Osteocyte (in vitro differentiated cells): Measurements from ENCODE around the gene NME3. TPM values are rescaled to one million over a fixed set of nuclear protein-coding genes. Genes with fewer than 3 reads are reported as not detected.

ENCODE experiments used
- DNase-seq: peaks from one replicate; pipeline ENCODE4 v3.0.0; 2021; ENCODE audit warnings: mixed read lengths; ENCODE audit not compliant: unreplicated experiment; ENCODE audit errors: extremely low spot score
- H3K27ac Mint-ChIP-seq: one replicate; pipeline ENCODE4 v1.8.0; 2021; ENCODE audit warnings: mild to moderate bottlenecking, mixed read lengths; ENCODE audit not compliant: unreplicated experiment
- H3K27me3 Mint-ChIP-seq: one replicate; pipeline ENCODE4 v1.8.0; 2021; ENCODE audit warnings: mixed read lengths; ENCODE audit not compliant: unreplicated experiment
- H3K36me3 Mint-ChIP-seq: one replicate; pipeline ENCODE4 v1.8.0; 2021; ENCODE audit warnings: mixed read lengths; ENCODE audit not compliant: unreplicated experiment
- H3K4me1 Mint-ChIP-seq: one replicate; pipeline ENCODE4 v1.8.0; 2021; ENCODE audit warnings: mixed read lengths; ENCODE audit not compliant: unreplicated experiment
- H3K4me3 Mint-ChIP-seq: one replicate; pipeline ENCODE4 v1.8.0; 2021; ENCODE audit warnings: mild to moderate bottlenecking, moderate library complexity, mixed read lengths; ENCODE audit not compliant: unreplicated experiment
- H3K9me3 Mint-ChIP-seq: one replicate; pipeline ENCODE4 v1.8.0; 2021; ENCODE audit warnings: mixed read lengths; ENCODE audit not compliant: unreplicated experiment
- total RNA-seq: library from RNA; stranded (reverse); gene quantifications from 2 replicates; pipeline ENCODE4 v1.2.1, GENCODE V29; 2021
- TF ChIP-seq, protein P1 (sequence below): fragments of 200-600 bp; sonication (generic); IDR thresholded peaks from 2 replicates; pipeline ENCODE4 v1.5.0; 2021; ENCODE audit warnings: antibody characterized with exemption, mild to moderate bottlenecking, moderate library complexity

NME3 gene
- total RNA-seq, 1 donor from 2014 or later = 45.8 TPM

- Mint-ChIP-seq H3K36me3 (peaks cover 6% of the 10 kb centered on the region), H3K4me3 (no peak overlapping the region), H3K9me3 (no peaks in the 10 kb centered on the region), H3K27me3 (no peaks in the 10 kb centered on the region), H3K4me1 (no peaks in the 10 kb centered on the region), H3K27ac (no peak overlapping the region)
- no peak for DNase-seq
- TF ChIP-seq, protein P1, sequence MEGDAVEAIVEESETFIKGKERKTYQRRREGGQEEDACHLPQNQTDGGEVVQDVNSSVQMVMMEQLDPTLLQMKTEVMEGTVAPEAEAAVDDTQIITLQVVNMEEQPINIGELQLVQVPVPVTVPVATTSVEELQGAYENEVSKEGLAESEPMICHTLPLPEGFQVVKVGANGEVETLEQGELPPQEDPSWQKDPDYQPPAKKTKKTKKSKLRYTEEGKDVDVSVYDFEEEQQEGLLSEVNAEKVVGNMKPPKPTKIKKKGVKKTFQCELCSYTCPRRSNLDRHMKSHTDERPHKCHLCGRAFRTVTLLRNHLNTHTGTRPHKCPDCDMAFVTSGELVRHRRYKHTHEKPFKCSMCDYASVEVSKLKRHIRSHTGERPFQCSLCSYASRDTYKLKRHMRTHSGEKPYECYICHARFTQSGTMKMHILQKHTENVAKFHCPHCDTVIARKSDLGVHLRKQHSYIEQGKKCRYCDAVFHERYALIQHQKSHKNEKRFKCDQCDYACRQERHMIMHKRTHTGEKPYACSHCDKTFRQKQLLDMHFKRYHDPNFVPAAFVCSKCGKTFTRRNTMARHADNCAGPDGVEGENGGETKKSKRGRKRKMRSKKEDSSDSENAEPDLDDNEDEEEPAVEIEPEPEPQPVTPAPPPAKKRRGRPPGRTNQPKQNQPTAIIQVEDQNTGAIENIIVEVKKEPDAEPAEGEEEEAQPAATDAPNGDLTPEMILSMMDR = no peak
These were observed 9.0 kb downstream of the NME3 start for GRCh38 chr16:1762196-1762878.

- no peaks in the 10 kb centered on the region for H3K27me3 Mint-ChIP-seq
These were observed 9.6 kb downstream of the NME3 start for GRCh38 chr16:1761751-1762150.

GRCh38 chr16:1760911-1761310 is 10.4 kb downstream of the NME3 start:
- H3K27me3 Mint-ChIP-seq = no peaks in the 10 kb centered on the region
- H3K9me3 Mint-ChIP-seq = no peaks in the 10 kb centered on the region
- peaks cover 9% of the 10 kb centered on the region for H3K36me3 Mint-ChIP-seq
- no peaks in the 10 kb centered on the region for H3K4me1 Mint-ChIP-seq
- H3K27ac Mint-ChIP-seq = no peak overlapping the region
- DNase-seq = no peak
- H3K4me3 Mint-ChIP-seq = no peak overlapping the region
- TF ChIP-seq, protein P1 = no peak

More at GRCh38 chr16:1761751-1762150, 9.6 kb downstream of the NME3 start:
- no peak overlapping the region for H3K27ac Mint-ChIP-seq
- no peak overlapping the region for H3K4me3 Mint-ChIP-seq
- TF ChIP-seq, protein P1 = no peak
- H3K9me3 Mint-ChIP-seq = no peaks in the 10 kb centered on the region
- no peaks in the 10 kb centered on the region for H3K4me1 Mint-ChIP-seq
- H3K36me3 Mint-ChIP-seq = peaks cover 6% of the 10 kb centered on the region
- no peak for DNase-seq

DNA sequence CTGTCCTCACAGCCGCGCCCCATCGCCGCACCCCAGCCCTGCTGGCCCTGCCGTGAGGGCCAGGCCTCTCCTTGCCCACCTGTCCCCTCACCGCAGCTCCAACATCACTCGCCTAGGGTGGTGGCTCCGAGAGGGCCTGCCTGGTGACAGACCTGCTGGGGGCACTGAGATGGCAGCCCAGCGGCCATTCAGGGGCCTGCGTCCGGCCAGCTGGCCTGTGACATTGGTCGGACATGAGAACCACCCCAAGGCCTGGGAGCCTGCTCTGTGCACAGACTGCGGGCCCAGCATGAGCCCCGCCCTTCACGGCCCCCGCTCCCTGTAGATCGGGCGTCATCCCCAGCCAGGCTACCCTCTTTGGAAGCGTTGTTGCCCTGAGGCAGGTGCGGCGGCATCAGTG is 11.8 kb downstream of the NME3 start:
- H3K27ac Mint-ChIP-seq = no peak overlapping the region
- no peaks in the 10 kb centered on the region for H3K9me3 Mint-ChIP-seq
- no peak for DNase-seq
- H3K4me3 Mint-ChIP-seq = no peak overlapping the region
- H3K36me3 Mint-ChIP-seq = peaks cover 17% of the 10 kb centered on the region
- no peaks in the 10 kb centered on the region for H3K4me1 Mint-ChIP-seq
- H3K27me3 Mint-ChIP-seq = no peaks in the 10 kb centered on the region
- TF ChIP-seq, protein P1 = no peak

- no peaks in the 10 kb centered on the region for H3K9me3 Mint-ChIP-seq
These were observed 12.4 kb downstream of the NME3 start for GRCh38 chr16:1758923-1759322.

More at GRCh38 chr16:1758923-1759322, 12.4 kb downstream of the NME3 start:
- TF ChIP-seq, protein P1 = no peak
- H3K27me3 Mint-ChIP-seq = no peaks in the 10 kb centered on the region
- no peak overlapping the region for H3K4me3 Mint-ChIP-seq
- no peak for DNase-seq
- no peaks in the 10 kb centered on the region for H3K4me1 Mint-ChIP-seq
- H3K27ac Mint-ChIP-seq = no peak overlapping the region
- H3K36me3 Mint-ChIP-seq = peaks cover 17% of the 10 kb centered on the region
